HCT116 (cell line): ENCODE results near the gene PLB1. TPM values are rescaled to one million over a fixed set of nuclear protein-coding genes. Genes with fewer than 3 reads are reported as not detected.

ENCODE experiments used
- ATAC-seq: fragments of 200-7000 bp; cut with Tn5 transposase; 2 replicates; pipeline ENCODE4 v1.9.1; 2020; ENCODE audit warnings: mild to moderate bottlenecking, moderate library complexity
- BruUV-seq: library from RNA; stranded (reverse); fragments of 400-500 nt; replicated peaks from 2 replicates; lab custom pipeline; 2021; lab: Mats Ljungman, UMichigan
- CTCF ChIA-PET: fragments of 300-600 bp; sonication (Branson Sonifier 250); formaldehyde crosslinking; loops from one replicate; lab custom pipeline; 2021; ENCODE audit warnings: antibody characterized with exemption; lab: Charles Lee
- POLR2A ChIA-PET: fragments of 300-600, 350-600 bp; sonication (Branson Sonifier 250); formaldehyde crosslinking; loops from one replicate; lab custom pipeline; 2021; ENCODE audit warnings: antibody characterized with exemption; lab: Charles Lee
- RAD21 ChIA-PET, 2 experiments: fragments of 300-600 bp; sonication (Branson Sonifier 250); formaldehyde crosslinking; loops; one replicate each; lab custom pipeline; 2023; ENCODE audit warnings: low total read pairs in 2 of 2; ENCODE audit not compliant: uncharacterized antibody in 2 of 2, unreplicated experiment in 2 of 2, low non-redundant PET in 1 of 2; lab: Charles Lee
- DNase-seq: peaks from one replicate; pipeline ENCODE4 v3.0.0-alpha.2; 2010; ENCODE audit warnings: low read depth, low spot score
- H2AFZ ChIP-seq: fragments of 200-600 bp; shearing (Covaris generic), sonication (generic); 2 replicates; pipeline ENCODE4 v1.6.1; 2017; ENCODE audit warnings: low read depth, mixed run types, mixed read lengths, antibody characterized with exemption, low read length; ENCODE audit not compliant: poor library complexity, severe bottlenecking
- H3K27ac ChIP-seq: 2 replicates; pipeline ENCODE4 v1.5.1; 2012; ENCODE audit warnings: low read depth, low read length
- H3K27me3 ChIP-seq: fragments of 200-600 bp; sonication (generic); 2 replicates; pipeline ENCODE4 v1.6.1; 2016; ENCODE audit warnings: mixed run types, low read length, mixed read lengths; ENCODE audit not compliant: insufficient read depth
- H3K36me3 ChIP-seq, 2 experiments: fragments of 200-500 bp in 1 of 2; fragments of 200-600 bp in 1 of 2; sonication (Bioruptor generic) in 1 of 2; sonication (generic) in 1 of 2; 2 replicates each; pipeline versions ENCODE4 v1.5.1 to v1.6.1; 2014 to 2016; ENCODE audit warnings: low read length in 2 of 2, inconsistent platforms in 1 of 2, mixed read lengths in 1 of 2, mixed run types in 1 of 2; ENCODE audit not compliant: insufficient read depth in 2 of 2, control insufficient read depth in 1 of 2
- H3K4me1 ChIP-seq, 2 experiments: fragments of 200-600 bp in 1 of 2; sonication (generic) in 1 of 2; 2 replicates each; pipeline versions ENCODE4 v1.5.1 to v1.6.1; 2012 to 2017; ENCODE audit warnings: low read length in 2 of 2, inconsistent platforms in 1 of 2, mild to moderate bottlenecking in 1 of 2, mixed read lengths in 1 of 2, mixed run types in 1 of 2, moderate library complexity in 1 of 2; ENCODE audit not compliant: insufficient read depth in 2 of 2, control insufficient read depth in 1 of 2
- H3K4me2 ChIP-seq: fragments of 200-600 bp; sonication (generic); 2 replicates; pipeline ENCODE4 v1.6.1; 2017; ENCODE audit warnings: mixed run types, low read length, mixed read lengths
- H3K4me3 ChIP-seq, 2 experiments: fragments of 200-600 bp in 1 of 2; sonication (generic) in 1 of 2; replicated peaks in 1 of 2; 2 replicates each; pipeline ENCODE4 v1.5.1; 2011 to 2016; ENCODE audit warnings: low read length in 2 of 2, control low read depth in 1 of 2, low read depth in 1 of 2, mild to moderate bottlenecking in 1 of 2, mixed read lengths in 1 of 2, mixed run types in 1 of 2
- H3K79me2 ChIP-seq: fragments of 200-600 bp; sonication (generic); 2 replicates; pipeline ENCODE4 v1.6.1; 2017; ENCODE audit warnings: mild to moderate bottlenecking, mixed run types, low read length, moderate library complexity, mixed read lengths; ENCODE audit not compliant: insufficient read depth
- H3K9ac ChIP-seq: fragments of 200-600 bp; sonication (generic); 2 replicates; pipeline ENCODE4 v1.6.1; 2016; ENCODE audit warnings: low read length, mixed read lengths
- H3K9me2 ChIP-seq: fragments of 200-600 bp; sonication (generic), shearing (Covaris generic); 2 replicates; pipeline ENCODE4 v1.6.1; 2017; ENCODE audit warnings: mixed run types, mild to moderate bottlenecking, moderate library complexity; ENCODE audit not compliant: insufficient read depth
- H3K9me3 ChIP-seq, 2 experiments: fragments of 200-500 bp in 1 of 2; fragments of 200-600 bp in 1 of 2; sonication (Bioruptor generic) in 1 of 2; sonication (generic) in 1 of 2; 2 replicates each; pipeline ENCODE4 v1.6.1; 2014 to 2017; ENCODE audit warnings: low read length in 2 of 2, mixed read lengths in 2 of 2, inconsistent platforms in 1 of 2, low read depth in 1 of 2, mild to moderate bottlenecking in 1 of 2, mixed run types in 1 of 2, moderate library complexity in 1 of 2; ENCODE audit not compliant: control insufficient read depth in 1 of 2, insufficient read depth in 1 of 2
- H4K20me1 ChIP-seq: fragments of 200-600 bp; sonication (generic), shearing (Covaris generic); 2 replicates; pipeline ENCODE4 v1.6.1; 2017; ENCODE audit warnings: mixed run types, mild to moderate bottlenecking, moderate library complexity; ENCODE audit not compliant: insufficient read depth
- ATF3 ChIP-seq: IDR thresholded peaks from 2 replicates; pipeline ENCODE4 v1.6.1; 2012
- EZH2phosphoT487 ChIP-seq: fragments of 200-600 bp; IDR thresholded peaks from 2 replicates; pipeline ENCODE4 v1.6.1; 2018; ENCODE audit warnings: antibody characterized with exemption, borderline replicate concordance
- FOSL1 ChIP-seq: IDR thresholded peaks from 2 replicates; pipeline ENCODE4 v1.6.1; 2012; ENCODE audit warnings: low read depth
- MAX ChIP-seq: IDR thresholded peaks from 2 replicates; pipeline ENCODE4 v1.6.1; 2012
- POLR2A ChIP-seq: IDR thresholded peaks from 2 replicates; pipeline ENCODE4 v1.7.0; 2011; ENCODE audit warnings: borderline replicate concordance; ENCODE audit not compliant: insufficient read depth, insufficient read length; ENCODE audit errors: extremely low read depth
- RAD21 ChIP-seq: IDR thresholded peaks from 2 replicates; pipeline ENCODE4 v1.6.1; 2012; ENCODE audit warnings: low read depth, mild to moderate bottlenecking
- REST ChIP-seq: IDR thresholded peaks from 2 replicates; pipeline ENCODE4 v1.6.1; 2012; ENCODE audit warnings: low read depth
- SIN3A ChIP-seq: IDR thresholded peaks from 2 replicates; pipeline ENCODE4 v1.6.1; 2012; ENCODE audit warnings: low read depth
- SP1 ChIP-seq: IDR thresholded peaks from 2 replicates; pipeline ENCODE4 v1.6.1; 2012; ENCODE audit warnings: low read depth
- intact Hi-C: fragments of 100-400 bp; cut with micrococcal nuclease; formaldehyde crosslinking; loops from 2 replicates; pipeline ENCODE4 v1.10.0; 2022
- total RNA-seq: library from RNA; stranded (reverse); gene quantifications from one replicate; pipeline ENCODE4 v1.2.1, GENCODE V29; 2021; ENCODE audit not compliant: unreplicated experiment

The PLB1 gene
- total RNA-seq, 1 experiment from 2014 or later: 0.49 TPM

GRCh38 chr2:28639092-28639691 lies 143.3 kb downstream of the PLB1 start:
- H2AFZ ChIP-seq: no peak overlapping the region
- no peak for TF ChIP-seq RAD21
- TF ChIP-seq SIN3A: no peak
- TF ChIP-seq MAX: no peak
- no peak for TF ChIP-seq REST
- no peak for TF ChIP-seq SP1
- no peak for TF ChIP-seq ATF3
- no peak for TF ChIP-seq EZH2phosphoT487
- TF ChIP-seq FOSL1: no peak
- TF ChIP-seq POLR2A: no peak
- H4K20me1 ChIP-seq: no peaks in the 10 kb centered on the region
- no TSS peak for BruUV-seq
- ATAC-seq: no peak
- H3K9me3 ChIP-seq: no peaks in the 10 kb centered on the region
- ChIA-PET RAD21 (no interaction called here), CTCF (interaction anchor here (0.7 kb wide), 1 partner anchor 13 kb away, joined by 6 read pairs; no protein-coding TSS in a partner anchor), POLR2A (no interaction called here)
- no peaks in the 10 kb centered on the region for H3K27me3 ChIP-seq
- H3K27ac ChIP-seq: no peak overlapping the region
- no peak for DNase-seq
- H3K9me2 ChIP-seq: no peaks in the 10 kb centered on the region
- H3K9ac ChIP-seq: no peak overlapping the region
- H3K4me2 ChIP-seq: no peak overlapping the region
- H3K4me1 ChIP-seq: peaks cover 0 to 3% of the 10 kb centered on the region in 2 experiments; a peak in 1 of 4 replicates
- no peak overlapping the region for H3K4me3 ChIP-seq
- H3K79me2 ChIP-seq: no peaks in the 10 kb centered on the region
- intact Hi-C loops: no loop called here
- H3K36me3 ChIP-seq: no peaks in the 10 kb centered on the region
